ENCODE data around the gene GPR42. TPM values are rescaled to one million over a fixed set of nuclear protein-coding genes. Genes with fewer than 3 reads are reported as not detected.
"Not testable (repeated sequence)": the region's sequence is repeated elsewhere in the genome, so short reads cannot be mapped to it uniquely, and the experiment has no call there.

The GPR42 gene
- total RNA-seq, 1 donor from 2014 or later = not detected

DNA sequence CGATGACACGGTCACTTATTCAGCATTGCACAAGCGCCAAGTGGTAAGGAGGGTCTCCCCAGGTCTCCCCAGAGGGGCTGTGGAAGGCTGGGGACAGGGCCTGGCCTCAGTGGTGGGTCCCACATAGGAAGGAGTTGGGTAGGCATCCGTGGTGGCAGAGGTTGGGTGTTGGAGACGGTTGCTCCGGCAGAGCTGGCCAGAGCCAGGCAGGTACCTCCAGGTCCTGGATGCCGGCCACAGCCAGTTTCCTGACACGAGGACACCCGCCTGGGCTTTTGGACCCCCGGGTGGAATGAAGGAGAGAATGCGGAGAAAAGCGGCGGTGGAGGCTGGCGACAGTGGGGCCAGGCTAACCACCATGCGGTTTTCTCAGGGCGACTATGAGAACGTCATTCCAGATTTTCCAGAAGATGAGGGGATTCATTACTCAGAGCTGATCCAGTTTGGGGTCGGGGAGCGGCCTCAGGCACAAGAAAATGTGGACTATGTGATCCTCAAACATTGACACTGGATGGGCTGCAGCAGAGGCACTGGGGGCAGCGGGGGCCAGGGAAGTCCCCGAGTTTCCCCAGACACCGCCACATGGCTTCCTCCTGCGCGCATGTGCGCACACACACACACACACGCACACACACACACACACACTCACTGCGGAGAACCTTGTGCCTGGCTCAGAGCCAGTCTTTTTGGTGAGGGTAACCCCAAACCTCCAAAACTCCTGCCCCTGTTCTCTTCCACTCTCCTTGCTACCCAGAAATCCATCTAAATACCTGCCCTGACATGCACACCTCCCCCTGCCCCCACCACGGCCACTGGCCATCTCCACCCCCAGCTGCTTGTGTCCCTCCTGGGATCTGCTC lies 24.4 kb upstream of the GPR42 start:
- peak; percentile 28 for DNase-seq (ENCODE audit: low spot score)

- DNase-seq (ENCODE audit: low spot score) = peak; percentile 25
Measured at GRCh38 chr19:35347171-35347929, 23.5 kb upstream of the GPR42 start, which contains the start of gene FFAR1. Gene FFAR1, plus strand, starts transcription at chr19:35347902. Its CDS starts 3,650 bp downstream, at chr19:35351552.

- DNase-seq (ENCODE audit: low spot score) = no peak
Measured at GRCh38 chr19:35347930-35348298, 23.0 kb upstream of the GPR42 start.

- no peak for DNase-seq (ENCODE audit: low spot score)
Measured at GRCh38 chr19:35348911-35349611, 21.8 kb upstream of the GPR42 start.

- no peak for DNase-seq (ENCODE audit: low spot score)
Measured at GRCh38 chr19:35349614-35350521, 21.0 kb upstream of the GPR42 start.

DNA sequence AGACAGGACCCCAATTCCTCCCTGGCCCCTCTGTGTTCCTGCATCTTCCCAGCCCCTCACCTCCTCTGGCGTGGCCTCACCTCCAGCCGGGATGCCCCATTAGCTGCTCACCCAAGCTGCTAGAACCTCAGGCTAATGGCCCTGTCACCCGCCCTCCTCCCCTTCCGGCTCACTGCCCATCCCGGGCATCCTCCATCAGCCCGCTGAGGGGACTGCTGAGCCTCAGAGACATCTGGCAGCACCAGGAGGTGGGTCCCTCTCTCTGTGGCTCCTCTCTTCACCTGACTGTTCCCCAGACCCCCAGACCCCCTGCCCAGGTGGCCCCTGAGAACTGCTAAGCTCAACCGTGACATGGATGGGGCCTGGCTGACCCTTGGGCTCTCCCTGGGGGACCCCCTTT lies 20.3 kb upstream of the GPR42 start:
- DNase-seq (ENCODE audit: low spot score) = no peak

DNA sequence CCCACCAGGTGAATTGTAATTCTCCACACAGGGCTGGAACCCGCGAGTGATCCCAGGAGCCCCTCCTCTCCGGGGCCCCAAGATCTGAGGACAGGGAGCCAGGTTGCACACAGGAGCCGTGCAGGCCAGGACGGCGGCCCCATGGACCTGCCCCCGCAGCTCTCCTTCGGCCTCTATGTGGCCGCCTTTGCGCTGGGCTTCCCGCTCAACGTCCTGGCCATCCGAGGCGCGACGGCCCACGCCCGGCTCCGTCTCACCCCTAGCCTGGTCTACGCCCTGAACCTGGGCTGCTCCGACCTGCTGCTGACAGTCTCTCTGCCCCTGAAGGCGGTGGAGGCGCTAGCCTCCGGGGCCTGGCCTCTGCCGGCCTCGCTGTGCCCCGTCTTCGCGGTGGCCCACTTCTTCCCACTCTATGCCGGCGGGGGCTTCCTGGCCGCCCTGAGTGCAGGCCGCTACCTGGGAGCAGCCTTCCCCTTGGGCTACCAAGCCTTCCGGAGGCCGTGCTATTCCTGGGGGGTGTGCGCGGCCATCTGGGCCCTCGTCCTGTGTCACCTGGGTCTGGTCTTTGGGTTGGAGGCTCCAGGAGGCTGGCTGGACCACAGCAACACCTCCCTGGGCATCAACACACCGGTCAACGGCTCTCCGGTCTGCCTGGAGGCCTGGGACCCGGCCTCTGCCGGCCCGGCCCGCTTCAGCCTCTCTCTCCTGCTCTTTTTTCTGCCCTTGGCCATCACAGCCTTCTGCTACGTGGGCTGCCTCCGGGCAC lies 19.3 kb upstream of the GPR42 start:
- no peak for DNase-seq (ENCODE audit: low spot score)

DNA sequence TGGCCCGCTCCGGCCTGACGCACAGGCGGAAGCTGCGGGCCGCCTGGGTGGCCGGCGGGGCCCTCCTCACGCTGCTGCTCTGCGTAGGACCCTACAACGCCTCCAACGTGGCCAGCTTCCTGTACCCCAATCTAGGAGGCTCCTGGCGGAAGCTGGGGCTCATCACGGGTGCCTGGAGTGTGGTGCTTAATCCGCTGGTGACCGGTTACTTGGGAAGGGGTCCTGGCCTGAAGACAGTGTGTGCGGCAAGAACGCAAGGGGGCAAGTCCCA lies 18.8 kb upstream of the GPR42 start:
- no peak for DNase-seq (ENCODE audit: low spot score)

GRCh38 chr19:35352448-35353304 lies 18.2 kb upstream of the GPR42 start:
- peak; percentile 70 for DNase-seq (ENCODE audit: low spot score)

DNA sequence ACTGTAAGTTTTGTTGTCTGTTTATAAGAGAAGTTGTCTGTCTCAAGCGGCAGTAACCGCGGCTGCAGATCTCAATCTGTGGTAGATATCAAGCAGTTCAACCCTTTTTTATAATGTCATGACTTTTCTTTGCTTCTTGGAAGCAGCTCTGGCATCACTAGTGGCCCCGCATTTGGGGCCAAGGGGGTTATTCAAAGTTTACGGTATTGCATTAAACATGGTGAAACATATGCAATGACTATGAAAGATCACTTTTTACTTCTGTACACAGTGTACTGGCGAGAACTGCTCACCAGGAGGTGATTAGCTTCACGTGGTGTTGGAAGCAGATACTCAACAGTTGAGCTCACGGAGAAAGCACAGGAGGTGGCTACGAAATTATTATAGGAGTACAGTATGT lies 17.2 kb upstream of the GPR42 start:
- no peak for DNase-seq (ENCODE audit: low spot score)

DNA sequence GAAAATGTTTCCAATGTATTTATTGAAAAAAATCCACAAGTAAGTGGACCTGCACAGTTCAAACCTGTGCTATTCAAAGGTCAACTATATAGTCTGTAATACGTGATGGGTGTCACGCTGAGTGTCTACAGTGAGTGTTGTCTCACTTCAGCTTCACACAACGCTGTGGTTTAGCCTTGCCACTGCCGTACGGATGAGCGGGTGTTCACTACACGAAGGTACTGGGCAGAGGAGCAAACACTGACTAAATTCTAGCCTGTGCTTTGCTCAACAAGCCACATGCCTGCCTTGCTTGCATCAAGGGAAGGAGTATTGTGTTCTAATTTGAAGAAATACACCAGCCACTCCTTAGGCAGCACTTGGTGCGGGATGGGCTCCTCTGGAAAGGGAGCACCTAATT lies 16.0 kb upstream of the GPR42 start:
- no peak for DNase-seq (ENCODE audit: low spot score)

GRCh38 chr19:35355791-35356460 lies 14.9 kb upstream of the GPR42 start:
- DNase-seq (ENCODE audit: low spot score) = no peak

- peak; percentile 32 for DNase-seq (ENCODE audit: low spot score)
Measured at GRCh38 chr19:35357867-35358573, 12.8 kb upstream of the GPR42 start, which contains the start of gene FFAR3. Gene FFAR3, plus strand, starts transcription at chr19:35358460. Its CDS starts 431 bp downstream, at chr19:35358891.

DNA sequence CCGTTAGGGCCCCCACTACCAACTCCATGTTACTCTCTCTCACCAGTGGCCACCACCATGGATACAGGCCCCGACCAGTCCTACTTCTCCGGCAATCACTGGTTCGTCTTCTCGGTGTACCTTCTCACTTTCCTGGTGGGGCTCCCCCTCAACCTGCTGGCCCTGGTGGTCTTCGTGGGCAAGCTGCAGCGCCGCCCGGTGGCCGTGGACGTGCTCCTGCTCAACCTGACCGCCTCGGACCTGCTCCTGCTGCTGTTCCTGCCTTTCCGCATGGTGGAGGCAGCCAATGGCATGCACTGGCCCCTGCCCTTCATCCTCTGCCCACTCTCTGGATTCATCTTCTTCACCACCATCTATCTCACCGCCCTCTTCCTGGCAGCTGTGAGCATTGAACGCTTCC lies 12.0 kb upstream of the GPR42 start:
- not testable (repeated sequence) for DNase-seq (ENCODE audit: low spot score)

DNA sequence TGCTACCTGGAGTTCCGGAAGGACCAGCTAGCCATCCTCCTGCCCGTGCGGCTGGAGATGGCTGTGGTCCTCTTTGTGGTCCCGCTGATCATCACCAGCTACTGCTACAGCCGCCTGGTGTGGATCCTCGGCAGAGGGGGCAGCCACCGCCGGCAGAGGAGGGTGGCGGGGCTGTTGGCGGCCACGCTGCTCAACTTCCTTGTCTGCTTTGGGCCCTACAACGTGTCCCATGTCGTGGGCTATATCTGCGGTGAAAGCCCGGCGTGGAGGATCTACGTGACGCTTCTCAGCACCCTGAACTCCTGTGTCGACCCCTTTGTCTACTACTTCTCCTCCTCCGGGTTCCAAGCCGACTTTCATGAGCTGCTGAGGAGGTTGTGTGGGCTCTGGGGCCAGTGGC lies 11.5 kb upstream of the GPR42 start:
- not testable (repeated sequence) for DNase-seq (ENCODE audit: low spot score)

DNA sequence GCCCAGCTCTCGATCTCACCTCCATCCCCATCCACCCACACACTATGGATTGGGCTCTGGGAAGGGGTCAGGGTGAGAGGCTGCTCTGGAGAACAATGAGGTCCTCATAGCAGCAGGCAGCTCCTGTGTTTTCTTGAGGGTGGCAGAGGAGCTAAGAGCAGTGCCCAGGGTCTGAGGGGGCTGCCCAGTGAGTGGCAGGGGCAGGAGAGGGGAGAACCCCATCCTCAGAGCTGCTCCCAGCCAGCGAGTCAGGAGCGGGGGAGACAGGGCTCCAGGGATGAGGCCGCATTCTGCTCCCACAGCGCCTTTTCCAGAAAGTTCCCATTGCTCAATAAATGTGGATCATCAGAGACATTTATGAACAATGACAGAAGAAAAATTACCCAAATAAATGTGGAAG lies 10.8 kb upstream of the GPR42 start:
- DNase-seq (ENCODE audit: low spot score) = not testable (repeated sequence)

GRCh38 chr19:35360880-35361420 lies 9.9 kb upstream of the GPR42 start:
- no peak for DNase-seq (ENCODE audit: low spot score)
